GM23248 (cell line): ENCODE data around the gene PHF8.

Experiments
- EZH2 ChIP-seq: fragments of 200-600 bp; sonication (generic); IDR thresholded peaks from 2 replicates; pipeline ENCODE4 v1.6.1; 2018; ENCODE audit warnings: antibody characterized with exemption, mild to moderate bottlenecking; ENCODE audit not compliant: insufficient read depth, poor library complexity, severe bottlenecking
- EZH2phosphoT487 ChIP-seq: fragments of 200-600 bp; sonication (generic); IDR thresholded peaks from 2 replicates; pipeline ENCODE4 v1.6.1; 2018; ENCODE audit warnings: antibody characterized with exemption, moderate library complexity, mild to moderate bottlenecking, low read depth; ENCODE audit not compliant: insufficient read depth

- TF ChIP-seq EZH2phosphoT487 (no peak), EZH2 (no peak)
Measured at GRCh38 chrX:54076903-54077302, 32.6 kb upstream of the PHF8 start.
